ENCODE data around the gene FMN1. TPM values are rescaled to one million over a fixed set of nuclear protein-coding genes. Genes with fewer than 3 reads are reported as not detected.

The FMN1 gene
- total RNA-seq, 1 experiment from 2014 or later: 0.37 TPM

- CTCF ChIA-PET: no interaction called here
- BruUV-seq (replicated peaks): no TSS peak
- TF ChIP-seq, protein P1, sequence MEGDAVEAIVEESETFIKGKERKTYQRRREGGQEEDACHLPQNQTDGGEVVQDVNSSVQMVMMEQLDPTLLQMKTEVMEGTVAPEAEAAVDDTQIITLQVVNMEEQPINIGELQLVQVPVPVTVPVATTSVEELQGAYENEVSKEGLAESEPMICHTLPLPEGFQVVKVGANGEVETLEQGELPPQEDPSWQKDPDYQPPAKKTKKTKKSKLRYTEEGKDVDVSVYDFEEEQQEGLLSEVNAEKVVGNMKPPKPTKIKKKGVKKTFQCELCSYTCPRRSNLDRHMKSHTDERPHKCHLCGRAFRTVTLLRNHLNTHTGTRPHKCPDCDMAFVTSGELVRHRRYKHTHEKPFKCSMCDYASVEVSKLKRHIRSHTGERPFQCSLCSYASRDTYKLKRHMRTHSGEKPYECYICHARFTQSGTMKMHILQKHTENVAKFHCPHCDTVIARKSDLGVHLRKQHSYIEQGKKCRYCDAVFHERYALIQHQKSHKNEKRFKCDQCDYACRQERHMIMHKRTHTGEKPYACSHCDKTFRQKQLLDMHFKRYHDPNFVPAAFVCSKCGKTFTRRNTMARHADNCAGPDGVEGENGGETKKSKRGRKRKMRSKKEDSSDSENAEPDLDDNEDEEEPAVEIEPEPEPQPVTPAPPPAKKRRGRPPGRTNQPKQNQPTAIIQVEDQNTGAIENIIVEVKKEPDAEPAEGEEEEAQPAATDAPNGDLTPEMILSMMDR (conservative IDR thresholded peaks at IDR 0.05; ENCODE audit: low read depth, low read length): no peak
- TF ChIP-seq EZH2 (IDR thresholded peaks at IDR 0.05; ENCODE audit: borderline replicate concordance, low read depth, low read length, poor library complexity, severe bottlenecking): no peak
Observed at GRCh38 chr15:33115191-33115861, 79.2 kb downstream of the FMN1 start.

GRCh38 chr15:33114374-33114717 lies 80.2 kb downstream of the FMN1 start:
- intact Hi-C loops (cut with micrococcal nuclease; ENCODE audit: unreplicated experiment): no loop called here
- Histone ChIP-seq H3K36me3 (ENCODE audit: insufficient read depth, low read length, poor library complexity, severe bottlenecking) (no peaks in the 10 kb centered on the region), H3K27me3 (replicated peaks; ENCODE audit: insufficient read depth, low read depth, low read length, poor library complexity) (peaks cover 80% of the 10 kb centered on the region), H3K27ac (ENCODE audit: low read depth, low read length, poor library complexity, severe bottlenecking) (no peak overlapping the region), H3K9me3 (ENCODE audit: low read depth, low read length, poor library complexity, severe bottlenecking) (no peaks in the 10 kb centered on the region), H3K4me1 (ENCODE audit: insufficient read depth, low read length, poor library complexity, severe bottlenecking) (peaks cover 4% of the 10 kb centered on the region), H3K4me3 (ENCODE audit: low read depth, low read length, poor library complexity, severe bottlenecking) (no peak overlapping the region)
- POLR2A ChIA-PET (ENCODE audit: low non-redundant PET): no interaction called here
- CTCF ChIA-PET: no interaction called here
- TF ChIP-seq, protein P1 (conservative IDR thresholded peaks at IDR 0.05; ENCODE audit: low read depth, low read length): no peak
- TF ChIP-seq EZH2 (IDR thresholded peaks at IDR 0.05; ENCODE audit: borderline replicate concordance, low read depth, low read length, poor library complexity, severe bottlenecking): no peak
- BruUV-seq (replicated peaks): no TSS peak
- no peak for DNase-seq (ENCODE audit: low spot score)

More at GRCh38 chr15:33115191-33115861, 79.2 kb downstream of the FMN1 start:
- H3K4me1 ChIP-seq (ENCODE audit: insufficient read depth, low read length, poor library complexity, severe bottlenecking): peaks cover 4% of the 10 kb centered on the region
- intact Hi-C loops (cut with micrococcal nuclease; ENCODE audit: unreplicated experiment): no loop called here
- no peak overlapping the region for H3K4me3 ChIP-seq (ENCODE audit: low read depth, low read length, poor library complexity, severe bottlenecking)
- POLR2A ChIA-PET (ENCODE audit: low non-redundant PET): no interaction called here
- no peaks in the 10 kb centered on the region for H3K9me3 ChIP-seq (ENCODE audit: low read depth, low read length, poor library complexity, severe bottlenecking)
- peaks cover 81% of the 10 kb centered on the region for H3K27me3 ChIP-seq (replicated peaks; ENCODE audit: insufficient read depth, low read depth, low read length, poor library complexity)
- no peak for DNase-seq (ENCODE audit: low spot score)
- no peaks in the 10 kb centered on the region for H3K36me3 ChIP-seq (ENCODE audit: insufficient read depth, low read length, poor library complexity, severe bottlenecking)
- no peak overlapping the region for H3K27ac ChIP-seq (ENCODE audit: low read depth, low read length, poor library complexity, severe bottlenecking)

DNA sequence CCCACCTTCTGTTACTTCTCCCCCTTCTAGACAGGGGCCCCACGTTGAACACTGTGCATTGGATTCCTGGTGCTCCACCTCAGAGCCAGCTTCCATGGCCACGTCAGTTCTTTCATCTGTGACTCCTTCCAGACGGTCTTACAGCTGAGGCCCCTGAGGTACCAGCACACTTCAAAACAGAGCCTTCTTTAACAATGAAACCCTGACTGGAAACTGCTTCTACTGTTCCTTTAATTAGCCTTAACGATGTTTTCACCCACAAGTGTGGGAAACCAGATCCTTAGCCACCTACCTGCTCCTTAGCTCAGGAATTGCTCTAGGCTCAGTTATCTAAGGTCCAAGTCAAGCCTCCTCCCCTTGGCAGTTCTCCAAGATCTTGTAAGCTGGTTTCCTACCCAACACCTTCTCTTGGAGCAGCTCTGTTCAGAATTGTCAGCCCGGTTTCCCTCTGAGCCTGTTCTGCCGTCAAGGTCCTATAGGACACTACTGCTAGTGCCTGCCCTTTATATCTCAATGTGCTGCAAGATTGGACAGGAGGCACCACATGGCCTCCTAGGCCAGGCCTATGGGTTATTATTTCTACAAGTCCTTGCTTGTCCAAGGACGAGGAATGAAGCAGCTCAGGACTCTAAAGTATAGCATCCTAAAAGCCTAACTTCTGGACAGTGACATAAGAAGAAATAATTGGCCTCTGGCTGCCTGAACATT lies 80.7 kb downstream of the FMN1 start:
- BruUV-seq (replicated peaks): no TSS peak
- POLR2A ChIA-PET (ENCODE audit: low non-redundant PET): no interaction called here
- peaks cover 4% of the 10 kb centered on the region for H3K4me1 ChIP-seq (ENCODE audit: insufficient read depth, low read length, poor library complexity, severe bottlenecking)

More for the DNA sequence above, 80.7 kb downstream of the FMN1 start:
- CTCF ChIA-PET: no interaction called here
- H3K9me3 ChIP-seq (ENCODE audit: low read depth, low read length, poor library complexity, severe bottlenecking): no peaks in the 10 kb centered on the region
- no peak overlapping the region for H3K4me3 ChIP-seq (ENCODE audit: low read depth, low read length, poor library complexity, severe bottlenecking)
- peaks cover 80% of the 10 kb centered on the region for H3K27me3 ChIP-seq (replicated peaks; ENCODE audit: insufficient read depth, low read depth, low read length, poor library complexity)
- TF ChIP-seq EZH2 (IDR thresholded peaks at IDR 0.05; ENCODE audit: borderline replicate concordance, low read depth, low read length, poor library complexity, severe bottlenecking): no peak
- DNase-seq (ENCODE audit: low spot score): no peak
- H3K27ac ChIP-seq (ENCODE audit: low read depth, low read length, poor library complexity, severe bottlenecking): no peak overlapping the region
- H3K36me3 ChIP-seq (ENCODE audit: insufficient read depth, low read length, poor library complexity, severe bottlenecking): no peaks in the 10 kb centered on the region
- intact Hi-C loops (cut with micrococcal nuclease; ENCODE audit: unreplicated experiment): no loop called here

Measured in A673 (cell line).